HG03103 (cell line): Measurements from ENCODE around the gene RPL6.

Experiments
- ATAC-seq: cut with Tn5 transposase; IDR thresholded peaks from one replicate; pipeline ENCODE4 v1.9.1; 2021; ENCODE audit warnings: low read depth; ENCODE audit not compliant: unreplicated experiment

Gene RPL6

GRCh38 chr12:112381406-112381882 is 28.0 kb downstream of the RPL6 start:
- ATAC-seq: peak; percentile 31

GRCh38 chr12:112380663-112381405 is 28.6 kb downstream of the RPL6 start:
- no peak for ATAC-seq

- ATAC-seq: no peak
Observed at GRCh38 chr12:112375105-112375504, 34.3 kb downstream of the RPL6 start.

- no peak for ATAC-seq
Observed at GRCh38 chr12:112374166-112374740, 35.2 kb downstream of the RPL6 start.

- ATAC-seq: no peak
Observed at GRCh38 chr12:112370868-112371510, 38.4 kb downstream of the RPL6 start.

- ATAC-seq: no peak
Observed at GRCh38 chr12:112370199-112370598, 39.2 kb downstream of the RPL6 start.

GRCh38 chr12:112368856-112369255 is 40.5 kb downstream of the RPL6 start:
- no peak for ATAC-seq

- ATAC-seq: no peak
Observed at GRCh38 chr12:112367965-112368364, 41.4 kb downstream of the RPL6 start.

- ATAC-seq: no peak
Observed at GRCh38 chr12:112362310-112362709, 47.1 kb downstream of the RPL6 start.

- no peak for ATAC-seq
Observed at GRCh38 chr12:112361271-112361670, 48.1 kb downstream of the RPL6 start.

GRCh38 chr12:112359290-112359689 is 50.1 kb downstream of the RPL6 start:
- ATAC-seq: no peak

GRCh38 chr12:112357214-112357613 is 52.2 kb downstream of the RPL6 start:
- no peak for ATAC-seq
